GM19324 (cell line): ENCODE measurements around the gene FAHD2A.
"Not testable (repeated sequence)": the region's sequence is repeated elsewhere in the genome, so short reads cannot be mapped to it uniquely, and the experiment has no call there.

ENCODE experiments used
- ATAC-seq: cut with Tn5 transposase; IDR thresholded peaks from one replicate; pipeline ENCODE4 v1.9.1; 2021; ENCODE audit warnings: mild to moderate bottlenecking, moderate library complexity; ENCODE audit not compliant: unreplicated experiment, low FRiP score

The FAHD2A gene

GRCh38 chr2:95389245-95390119 lies 13.0 kb upstream of the FAHD2A start:
- ATAC-seq: no peak

DNA sequence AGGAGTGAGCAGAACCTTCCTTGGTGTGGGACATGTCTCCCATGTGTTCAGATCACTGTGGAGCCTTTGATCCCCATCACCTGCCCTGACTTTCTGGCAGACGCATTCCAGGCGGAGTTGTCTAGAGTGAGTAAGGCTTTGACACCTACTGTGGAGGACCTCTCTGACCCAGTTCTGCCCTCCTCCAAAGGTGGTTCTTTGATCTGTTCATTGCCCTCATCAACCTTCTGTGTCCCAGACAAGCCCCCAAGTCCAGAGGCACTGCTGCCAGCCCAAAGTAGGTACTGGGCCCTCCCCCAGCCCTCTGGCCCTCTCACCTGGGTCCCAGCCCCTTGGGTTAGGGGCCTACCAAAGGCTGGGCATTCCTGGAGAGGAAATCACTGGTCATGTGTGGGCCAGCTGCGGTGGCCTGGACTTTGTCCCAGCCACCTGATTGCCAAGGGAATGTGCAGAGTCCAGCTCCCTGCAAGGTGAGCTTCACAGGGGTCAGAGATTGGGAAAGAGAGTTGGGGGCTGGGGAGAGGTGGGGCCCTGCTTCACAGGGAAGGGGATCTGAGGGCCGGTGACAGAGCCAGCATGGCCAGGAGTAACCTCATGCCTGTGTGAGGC lies 12.1 kb upstream of the FAHD2A start:
- no peak for ATAC-seq

GRCh38 chr2:95390881-95391321 lies 11.6 kb upstream of the FAHD2A start:
- ATAC-seq: no peak

- no peak for ATAC-seq
Measured at GRCh38 chr2:95391641-95392310, 10.7 kb upstream of the FAHD2A start.

DNA sequence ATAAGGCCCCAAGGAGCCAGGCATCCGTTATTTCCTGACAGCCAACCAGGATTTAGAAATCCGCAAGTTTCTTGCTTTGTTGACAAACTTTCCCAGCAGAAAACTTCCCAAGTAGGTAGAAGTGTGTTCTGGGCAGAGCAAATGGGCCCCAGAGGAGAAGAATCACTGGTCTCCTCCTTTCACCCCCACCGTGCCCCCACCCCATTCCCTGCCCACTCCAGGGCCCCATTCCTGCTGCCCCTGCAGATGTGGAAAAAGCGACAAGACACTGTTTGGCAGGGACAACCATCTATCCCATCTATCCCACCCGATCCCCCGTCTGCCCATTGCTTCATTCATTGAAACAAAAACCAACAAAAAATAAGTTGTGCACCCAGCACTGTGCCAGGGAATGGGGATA lies 10.2 kb upstream of the FAHD2A start:
- ATAC-seq: no peak

GRCh38 chr2:95392730-95393455 lies 9.6 kb upstream of the FAHD2A start:
- no peak for ATAC-seq

- no peak for ATAC-seq
Measured at GRCh38 chr2:95393901-95394300, 8.6 kb upstream of the FAHD2A start.

GRCh38 chr2:95399061-95399460 lies 3.4 kb upstream of the FAHD2A start:
- ATAC-seq: no peak

- ATAC-seq: no peak
Measured at GRCh38 chr2:95401480-95401879, 1.0 kb upstream of the FAHD2A start.

DNA sequence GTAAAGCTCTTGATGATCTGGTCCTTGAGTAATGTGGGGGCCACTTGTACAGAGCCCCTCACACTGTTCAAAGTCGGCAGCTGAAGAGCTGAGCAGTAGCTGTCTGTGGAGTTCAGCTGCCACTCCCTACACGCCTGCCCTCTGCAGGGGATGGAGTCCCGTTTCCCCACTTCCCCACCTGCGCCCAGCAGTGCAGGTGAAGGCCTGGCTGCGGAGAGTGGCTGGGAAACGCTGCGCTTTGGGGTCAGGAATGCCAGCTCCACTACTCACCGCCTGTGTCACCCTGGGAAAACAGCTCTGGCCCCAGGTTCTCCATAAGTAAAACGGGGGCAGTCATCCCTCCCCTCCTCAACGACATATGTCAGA lies 521 bp upstream of the FAHD2A start:
- ATAC-seq: not testable (repeated sequence)

DNA sequence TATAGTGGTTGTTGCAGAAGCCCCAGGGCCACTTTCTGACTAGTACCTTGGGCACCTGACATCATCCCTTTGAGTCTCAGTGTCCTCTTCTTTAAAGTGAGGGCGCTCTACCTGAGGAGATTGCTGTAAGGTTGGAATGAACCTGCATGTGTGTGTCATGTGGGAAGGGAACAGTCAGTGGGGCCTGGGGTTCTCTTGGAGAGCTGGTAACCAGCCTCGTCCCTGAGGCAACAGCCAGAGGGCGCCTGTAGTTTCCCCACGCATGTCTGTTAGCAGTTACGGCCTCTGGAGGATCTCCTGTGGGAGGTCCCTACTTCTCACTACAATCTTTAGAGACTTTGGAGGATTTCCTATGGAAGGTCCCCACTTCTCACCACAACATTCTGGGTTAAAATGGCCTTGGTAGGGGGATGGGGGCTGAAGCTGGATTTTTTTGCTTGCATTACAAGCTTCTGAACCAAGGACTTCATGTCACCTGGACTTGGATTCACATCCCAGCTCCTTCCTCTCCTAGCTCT lies 755 bp downstream of the FAHD2A start:
- ATAC-seq: peak; percentile 17

DNA sequence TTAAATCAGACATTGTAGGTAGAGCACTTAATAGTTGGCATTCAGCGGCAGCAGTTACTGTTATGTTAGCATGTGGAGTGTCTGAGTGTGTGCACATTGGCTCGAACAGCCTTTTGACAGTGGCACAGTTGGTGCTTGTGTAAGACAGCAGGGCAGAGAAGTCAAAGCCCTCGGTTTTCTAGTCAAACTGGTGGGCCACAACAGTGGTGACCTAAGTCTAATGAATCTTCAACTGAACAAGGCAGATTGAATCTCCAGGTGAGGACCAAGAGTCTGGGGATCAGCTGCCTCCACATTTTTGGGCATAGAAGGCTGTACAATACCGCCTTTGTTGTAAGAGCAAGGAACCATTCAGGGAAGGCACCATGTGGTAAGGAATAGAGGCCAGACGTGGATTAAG lies 1.3 kb downstream of the FAHD2A start:
- not testable (repeated sequence) for ATAC-seq

DNA sequence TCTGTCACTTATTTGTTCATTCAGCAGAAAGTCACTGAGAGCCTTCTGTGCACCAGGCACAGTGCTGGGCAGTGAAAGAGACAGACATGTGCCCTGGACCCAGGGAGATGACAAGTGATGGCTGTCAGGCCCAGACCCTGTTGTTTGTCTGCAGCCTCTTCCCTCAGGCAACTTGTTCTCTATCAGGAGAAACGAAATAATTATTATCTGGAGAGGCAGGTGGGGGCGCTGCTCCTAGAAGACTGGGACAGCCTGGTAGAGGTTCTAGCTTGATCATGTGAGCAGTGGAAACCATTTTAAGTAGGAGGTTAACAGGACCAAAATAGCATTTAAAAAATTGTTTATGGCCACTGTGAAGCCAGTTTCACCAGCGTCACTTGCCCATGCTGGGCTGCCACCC lies 2.2 kb downstream of the FAHD2A start:
- not testable (repeated sequence) for ATAC-seq

GRCh38 chr2:95411239-95411638 lies 8.7 kb downstream of the FAHD2A start:
- ATAC-seq: not testable (repeated sequence)

DNA sequence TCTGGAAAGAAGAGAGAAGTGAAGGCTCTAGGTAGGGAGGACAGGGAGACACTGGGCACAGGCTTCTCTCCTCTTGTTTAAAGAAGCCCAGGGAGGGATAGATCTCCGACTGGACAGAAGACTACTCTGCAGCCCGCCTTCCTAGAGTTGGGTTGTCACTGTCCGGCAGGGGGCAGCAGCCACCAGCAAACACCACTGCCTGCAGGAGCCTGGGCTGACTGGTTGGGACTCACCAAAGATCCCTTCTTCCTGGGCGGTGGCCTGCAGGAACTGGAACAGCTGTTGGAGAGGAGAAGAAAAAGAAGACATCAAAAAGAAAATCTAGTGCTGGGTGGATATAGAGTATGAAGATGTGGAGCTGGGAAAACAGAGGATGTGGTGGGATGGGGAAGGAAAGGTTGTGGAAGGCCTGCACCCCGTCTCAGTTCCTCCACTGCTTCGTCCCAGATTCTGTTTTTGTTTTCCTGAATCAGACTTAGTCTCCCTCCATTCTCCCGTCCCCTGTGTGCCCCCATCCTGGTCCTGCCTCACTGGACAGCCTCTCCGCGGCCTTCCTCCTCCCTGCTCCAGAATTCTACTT lies 11.6 kb downstream of the FAHD2A start:
- ATAC-seq: peak; percentile 70

GRCh38 chr2:95415138-95415537 lies 12.6 kb downstream of the FAHD2A start:
- not testable (repeated sequence) for ATAC-seq

GRCh38 chr2:95415561-95415960 lies 13.1 kb downstream of the FAHD2A start:
- ATAC-seq: not testable (repeated sequence)

- not testable (repeated sequence) for ATAC-seq
Measured at GRCh38 chr2:95427196-95427867, 24.8 kb downstream of the FAHD2A start.

DNA sequence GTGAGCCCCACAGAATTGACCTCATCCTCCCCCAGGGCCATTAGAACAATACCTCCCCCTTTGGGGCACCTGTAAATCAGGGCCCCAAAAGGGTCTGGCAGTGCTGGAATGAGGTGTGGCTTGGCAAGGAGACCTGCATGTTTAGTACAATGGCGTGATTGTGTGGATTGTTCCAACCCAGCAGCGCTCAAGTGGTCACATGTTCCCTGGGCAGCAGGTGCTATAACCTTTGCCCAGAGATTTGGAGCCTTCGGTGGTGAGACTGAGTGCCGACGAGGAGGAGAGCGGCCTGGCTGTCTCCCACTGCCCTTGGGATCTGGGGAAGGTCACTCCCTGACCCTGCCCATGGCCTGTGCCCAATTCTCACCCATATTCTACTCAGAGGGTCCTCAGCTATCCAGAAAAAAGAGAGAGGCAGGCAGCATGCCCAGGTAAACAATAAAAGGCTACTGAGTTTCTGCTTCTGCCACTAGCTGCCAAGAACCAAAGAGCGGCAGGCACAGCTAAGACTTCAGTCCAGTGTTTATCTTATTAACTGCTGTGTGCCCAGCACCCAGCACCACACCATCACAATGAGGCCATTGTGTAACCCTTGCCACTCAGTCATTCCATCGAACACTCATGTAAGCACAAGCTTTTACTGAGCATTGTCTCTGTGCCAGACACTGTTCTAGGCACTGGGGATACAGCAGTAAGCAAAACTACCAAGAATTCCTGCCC lies 27.4 kb downstream of the FAHD2A start:
- ATAC-seq: not testable (repeated sequence)
